Pulmonary artery endothelial cell (primary cell): ENCODE measurements around the gene STAC3. TPM values are rescaled to one million over a fixed set of nuclear protein-coding genes. Genes with fewer than 3 reads are reported as not detected.
"Not testable (repeated sequence)": the region's sequence is repeated elsewhere in the genome, so short reads cannot be mapped to it uniquely, and the experiment has no call there.

ENCODE experiments used
- DNase-seq: peaks from one replicate; pipeline ENCODE4 v3.0.0-alpha.2; 2011; ENCODE audit warnings: low read depth, low spot score
- total RNA-seq: library from RNA; depleted of rRNA; stranded (reverse); fragments of >200 nt; gene quantifications from 2 replicates; pipeline ENCODE4 v1.2.3, GENCODE V29; 2014

The STAC3 gene
- total RNA-seq = 0.07 and 0.13 TPM in 2 replicates

DNA sequence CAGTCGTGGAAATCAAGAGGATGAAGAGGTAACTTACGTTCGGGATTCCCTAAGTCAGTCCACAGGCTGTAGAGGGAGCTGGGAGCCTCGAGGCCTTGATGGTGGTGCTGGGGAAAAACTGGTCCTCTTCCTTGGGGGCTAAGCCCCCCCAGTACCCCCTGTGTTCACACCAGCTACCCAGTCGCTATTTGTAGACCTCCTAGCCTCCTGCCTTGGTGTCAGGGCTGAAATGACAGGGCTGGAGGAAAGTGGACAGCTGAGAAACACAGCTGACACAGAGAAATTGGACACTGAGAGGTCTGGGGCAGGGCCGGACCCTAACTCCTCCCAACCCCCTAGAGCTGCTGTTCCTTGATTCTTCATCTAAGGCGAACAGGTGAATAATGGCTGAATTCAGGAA is at the start of gene STAC3:
TSS of gene STAC3 (minus strand) at position 232 of the 400 bp plus-strand sequence. CDS start 1,551 bp downstream, outside the sequence.
- DNase-seq = no peak

DNA sequence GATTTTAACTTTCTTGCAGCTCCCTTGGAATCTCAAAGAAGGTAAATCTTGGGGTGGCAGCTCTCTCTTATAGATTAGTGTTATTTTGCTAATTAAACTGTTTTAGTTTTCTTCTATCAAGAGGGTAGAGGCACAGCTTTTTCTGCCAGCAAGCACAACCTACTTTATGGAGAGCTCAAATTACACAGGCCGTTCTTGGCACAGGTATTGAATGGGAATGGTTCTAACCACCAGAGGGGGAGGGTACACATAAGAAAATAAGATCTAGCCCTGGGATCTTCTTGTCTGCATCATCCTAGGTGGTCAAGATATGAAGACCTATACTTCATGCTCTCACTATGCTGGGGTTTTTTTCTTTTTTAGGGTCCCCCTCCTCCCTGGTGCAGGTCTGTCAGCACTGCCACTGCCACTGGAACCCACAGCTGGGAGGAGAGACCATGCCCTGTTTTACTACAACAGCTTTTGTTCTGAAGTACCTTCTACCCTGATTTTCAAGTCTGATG is 48.6 kb upstream of the STAC3 start:
- DNase-seq = no peak

DNA sequence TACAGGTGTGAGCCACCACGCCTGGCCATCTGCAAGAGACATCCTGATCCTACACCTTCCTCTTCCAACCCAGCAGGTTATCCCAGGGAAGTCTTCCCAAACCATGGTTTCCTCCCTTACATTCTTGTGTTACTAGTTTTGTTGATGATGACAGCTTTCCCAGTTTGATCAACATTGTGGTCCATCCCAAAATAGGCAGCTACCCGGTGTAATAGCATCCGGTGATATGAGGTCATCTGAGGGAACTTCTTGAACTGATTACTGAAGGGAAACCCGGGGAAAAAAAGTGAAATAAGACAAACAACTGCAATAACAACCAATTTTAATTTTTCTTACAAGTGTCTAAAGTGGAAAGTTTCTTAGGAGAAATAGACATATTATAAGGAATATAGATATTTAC is 45.3 kb upstream of the STAC3 start:
- DNase-seq = no peak

- DNase-seq = not testable (repeated sequence)
Measured at GRCh38 chr12:57282073-57282472, 31.1 kb upstream of the STAC3 start.

DNA sequence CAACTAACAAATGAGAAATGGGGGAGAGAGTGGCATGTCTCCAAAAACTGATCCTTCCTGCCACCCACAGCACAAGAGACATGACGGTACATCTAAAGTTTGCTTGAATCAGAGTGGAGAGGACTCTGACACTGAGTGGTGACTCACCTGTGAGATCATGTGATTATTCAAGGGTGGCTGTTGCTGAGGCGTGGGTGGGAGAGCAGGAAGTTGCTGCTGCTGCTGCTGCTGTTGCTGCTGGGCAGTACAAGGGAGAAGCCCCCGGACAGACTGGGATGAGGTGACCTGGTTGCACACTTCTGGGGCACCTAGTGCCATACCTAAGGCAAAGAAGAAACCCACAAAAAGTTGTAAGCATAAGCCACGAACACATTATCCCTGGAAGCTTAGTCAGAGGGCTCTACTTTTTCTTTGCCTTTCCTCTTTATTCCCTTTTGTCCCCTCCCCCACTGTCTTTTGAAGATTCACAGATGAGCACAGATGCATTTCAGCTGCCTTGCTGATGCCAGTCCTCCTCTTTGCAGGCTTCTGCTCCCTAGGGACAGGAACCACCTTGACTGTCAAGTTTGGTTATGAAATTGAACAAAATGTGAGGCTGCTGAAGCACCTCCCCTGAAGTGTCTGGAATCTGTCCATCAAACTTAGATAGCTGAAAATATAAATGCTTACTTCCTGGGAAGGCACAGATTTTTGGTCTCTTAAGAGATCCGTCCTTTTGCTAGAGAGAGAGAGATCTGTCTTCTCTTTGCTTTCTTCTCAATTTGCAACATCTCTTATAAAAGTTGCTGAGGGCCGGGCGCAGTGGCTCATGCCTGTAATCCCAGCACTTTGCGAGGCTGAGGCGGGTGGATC is 29.4 kb upstream of the STAC3 start:
- peak; percentile 59 for DNase-seq

DNA sequence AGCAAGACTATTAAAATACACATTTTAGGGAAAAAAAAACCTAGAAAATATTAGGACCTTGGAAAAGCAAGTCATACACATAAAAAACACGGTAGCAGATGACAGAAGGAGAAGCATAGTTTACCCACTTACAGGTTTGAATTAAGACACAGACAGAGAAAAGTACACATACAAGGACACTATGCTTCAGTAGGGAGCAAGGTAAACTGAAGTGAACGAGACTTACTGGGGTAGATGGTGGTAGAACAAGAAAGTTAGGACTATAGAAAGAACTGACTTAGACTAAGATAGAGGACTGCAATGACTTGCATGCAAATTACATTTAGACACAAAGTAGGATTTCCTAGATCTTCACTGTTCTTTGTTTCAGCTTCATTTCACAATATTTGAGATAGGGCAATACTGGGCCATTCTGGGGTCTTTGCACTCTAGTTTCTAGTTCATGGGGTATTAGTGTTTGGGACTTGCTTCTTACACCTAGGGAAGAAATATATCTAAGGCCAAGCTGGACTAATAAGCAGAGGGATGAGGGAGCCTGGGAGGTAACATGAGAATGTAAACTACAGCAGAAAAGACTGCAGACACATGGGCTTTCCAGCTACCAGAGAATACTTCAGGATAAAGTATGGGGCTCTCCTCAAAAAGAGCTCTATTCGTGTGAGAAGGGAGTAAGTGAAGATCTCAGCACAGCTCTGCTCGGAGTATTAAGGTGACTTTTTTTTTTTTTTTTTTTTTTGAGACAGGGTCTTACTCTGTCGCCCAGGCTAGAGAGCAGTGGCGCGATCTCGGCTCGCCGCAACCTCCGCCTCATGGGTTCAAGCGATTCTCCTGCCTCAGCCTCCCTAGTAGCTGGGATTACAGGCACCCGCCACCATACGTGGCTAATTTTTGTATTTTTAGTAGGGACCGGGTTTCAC is 27.7 kb upstream of the STAC3 start:
- no peak for DNase-seq

GRCh38 chr12:57276935-57277563 is 26.1 kb upstream of the STAC3 start:
- DNase-seq = no peak

GRCh38 chr12:57276233-57276632 is 25.2 kb upstream of the STAC3 start:
- DNase-seq = not testable (repeated sequence)

DNA sequence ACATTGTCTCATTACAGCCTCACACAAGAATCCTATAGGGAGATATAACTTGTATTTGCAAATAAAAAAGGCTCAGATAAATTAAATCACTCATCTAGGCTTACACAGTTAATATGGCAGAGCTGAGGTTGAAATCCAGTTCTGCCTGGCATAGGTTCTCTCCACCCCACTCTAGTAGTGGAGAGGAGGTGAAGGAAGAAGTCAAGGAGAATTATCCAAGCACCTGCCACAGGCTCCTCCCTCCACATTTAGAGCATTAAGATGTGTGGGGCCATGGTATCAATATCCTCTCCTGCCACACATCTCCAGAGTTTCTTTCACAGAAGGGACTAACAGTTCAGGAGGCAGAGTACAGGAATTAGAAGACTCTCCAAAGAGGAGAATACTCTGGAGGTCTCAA is 22.5 kb upstream of the STAC3 start:
- DNase-seq = no peak

- DNase-seq = peak; percentile 19
Measured at GRCh38 chr12:57272337-57273151, 21.6 kb upstream of the STAC3 start.

DNA sequence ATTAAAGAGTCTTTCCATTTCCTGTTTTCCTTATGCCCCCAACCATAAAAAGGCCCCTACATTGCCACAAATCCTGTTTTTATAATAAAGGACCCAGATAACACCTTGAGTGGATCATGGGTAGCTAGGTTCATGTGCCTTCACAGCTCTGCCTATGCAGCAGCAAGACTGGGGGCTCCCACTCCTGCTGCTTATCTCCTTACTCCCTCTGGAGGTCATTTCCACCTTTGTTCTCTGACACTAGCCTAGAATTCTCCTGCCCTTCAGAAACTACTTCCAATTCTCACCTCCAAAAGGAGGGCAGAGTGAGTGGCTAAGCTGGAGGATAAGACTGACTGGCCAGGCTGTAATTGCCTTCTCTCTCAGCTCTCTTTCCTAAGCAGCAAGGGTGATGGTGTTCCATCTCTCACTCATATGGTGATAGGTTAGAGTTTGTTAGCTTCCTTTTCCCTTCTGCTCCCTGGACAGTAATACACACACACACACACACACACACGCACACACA is 20.0 kb upstream of the STAC3 start:
- no peak for DNase-seq

DNA sequence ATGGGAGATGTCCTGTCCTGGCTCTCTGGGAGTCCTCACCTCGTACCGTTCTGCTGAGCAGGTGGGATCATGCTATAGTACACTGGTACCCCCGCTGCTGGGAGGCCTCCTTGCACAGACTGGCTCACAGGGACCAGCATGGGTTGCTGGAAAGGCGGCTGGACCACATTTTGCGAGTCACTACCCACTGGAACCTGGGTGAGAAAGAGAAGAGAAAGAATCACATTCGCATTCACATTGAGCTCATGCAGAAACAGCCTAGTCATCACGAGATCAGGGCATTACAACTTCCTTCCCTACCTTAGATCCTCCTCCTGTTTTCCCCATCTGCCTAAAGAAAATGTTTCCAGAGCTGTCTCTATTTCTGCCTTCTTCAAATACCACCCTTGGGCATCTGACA is 17.3 kb upstream of the STAC3 start:
- no peak for DNase-seq

DNA sequence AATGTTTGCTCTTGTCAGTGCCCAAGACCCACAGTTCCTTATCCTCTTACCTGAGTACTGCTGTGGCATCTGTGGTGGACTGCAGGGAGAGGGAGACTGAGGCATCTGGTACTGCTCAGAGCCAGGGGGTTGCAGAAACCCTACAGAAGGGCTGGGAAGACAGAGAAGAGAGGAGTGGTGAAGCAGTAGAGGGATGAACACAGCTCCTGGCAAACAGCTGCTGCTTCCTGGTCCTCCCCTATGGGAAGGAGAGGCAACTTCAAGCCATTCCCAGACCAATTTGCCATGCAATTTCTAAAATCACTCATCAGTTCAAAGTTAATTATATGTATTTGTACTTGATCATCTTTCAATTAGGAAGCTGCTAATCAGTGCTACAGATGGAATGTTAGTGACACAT is 15.7 kb upstream of the STAC3 start:
- DNase-seq = no peak

DNA sequence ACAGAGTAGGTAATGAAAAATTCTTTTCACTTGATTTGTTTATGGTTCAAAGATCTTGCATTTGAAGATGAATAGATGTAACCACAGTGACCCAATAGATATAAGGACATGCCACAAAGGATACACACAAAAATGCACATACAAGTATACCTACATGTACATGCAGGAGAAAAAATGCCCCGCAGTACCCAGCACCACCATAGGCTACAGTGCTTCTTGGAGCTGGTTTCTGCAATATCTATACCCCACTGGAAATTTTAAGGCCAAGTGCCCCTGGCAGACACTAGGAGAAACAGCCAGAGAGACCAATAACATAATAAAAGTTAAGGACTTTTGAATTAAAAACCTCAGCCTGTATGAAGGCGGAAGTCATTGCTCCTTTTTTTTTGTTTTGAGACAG is 12.1 kb upstream of the STAC3 start:
- no peak for DNase-seq

GRCh38 chr12:57262126-57262822 is 11.3 kb upstream of the STAC3 start:
- DNase-seq = no peak

DNA sequence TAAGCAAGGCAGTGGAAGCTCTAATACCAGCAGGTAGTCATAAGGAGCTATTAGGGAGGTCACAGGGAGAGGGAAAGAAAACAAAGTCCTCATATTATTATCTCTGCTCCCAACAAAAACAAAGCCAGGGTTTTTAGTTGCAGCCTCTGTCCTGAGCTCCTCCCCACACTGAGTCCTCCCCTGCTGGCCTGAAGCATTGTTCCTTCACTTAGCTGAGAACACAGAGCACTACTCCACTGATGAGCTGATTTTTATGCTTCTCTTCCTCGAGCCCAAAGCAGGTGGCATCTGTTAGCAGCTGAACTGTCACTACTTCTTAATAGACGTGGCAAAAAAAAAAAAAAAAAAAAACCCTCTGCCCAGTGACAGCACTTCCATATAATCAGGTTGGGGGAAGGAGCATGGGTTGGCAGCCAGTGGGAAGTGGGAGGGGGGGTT is 10.5 kb upstream of the STAC3 start:
- no peak for DNase-seq

DNA sequence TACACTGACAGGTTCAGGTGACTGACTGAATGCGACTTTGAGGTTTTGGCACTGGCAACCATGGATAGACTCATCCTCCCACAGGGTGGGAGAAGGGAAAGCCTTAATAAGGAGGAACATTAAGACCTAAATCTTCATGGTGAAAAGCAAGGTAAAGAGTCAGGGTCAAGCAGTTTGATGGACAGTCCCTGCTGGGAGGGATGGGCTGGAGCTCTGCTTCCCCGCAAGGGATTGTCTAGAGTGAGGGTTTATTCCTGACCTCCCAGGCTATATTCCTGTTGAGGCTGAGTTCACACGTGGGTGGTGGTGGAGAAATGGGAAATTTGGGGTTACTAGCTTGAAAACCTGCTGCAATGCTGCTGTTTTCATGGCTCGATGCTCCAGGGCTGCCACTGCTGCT is 9.4 kb upstream of the STAC3 start:
- DNase-seq = no peak

GRCh38 chr12:57258977-57259970 is 8.3 kb upstream of the STAC3 start:
- DNase-seq = no peak

- DNase-seq = no peak
Measured at GRCh38 chr12:57255916-57256315, 4.9 kb upstream of the STAC3 start.
